Measurements from ENCODE around the gene MNAT1.
"Not testable (repeated sequence)": the region's sequence is repeated elsewhere in the genome, so short reads cannot be mapped to it uniquely, and the experiment has no call there.

Gene MNAT1

DNA sequence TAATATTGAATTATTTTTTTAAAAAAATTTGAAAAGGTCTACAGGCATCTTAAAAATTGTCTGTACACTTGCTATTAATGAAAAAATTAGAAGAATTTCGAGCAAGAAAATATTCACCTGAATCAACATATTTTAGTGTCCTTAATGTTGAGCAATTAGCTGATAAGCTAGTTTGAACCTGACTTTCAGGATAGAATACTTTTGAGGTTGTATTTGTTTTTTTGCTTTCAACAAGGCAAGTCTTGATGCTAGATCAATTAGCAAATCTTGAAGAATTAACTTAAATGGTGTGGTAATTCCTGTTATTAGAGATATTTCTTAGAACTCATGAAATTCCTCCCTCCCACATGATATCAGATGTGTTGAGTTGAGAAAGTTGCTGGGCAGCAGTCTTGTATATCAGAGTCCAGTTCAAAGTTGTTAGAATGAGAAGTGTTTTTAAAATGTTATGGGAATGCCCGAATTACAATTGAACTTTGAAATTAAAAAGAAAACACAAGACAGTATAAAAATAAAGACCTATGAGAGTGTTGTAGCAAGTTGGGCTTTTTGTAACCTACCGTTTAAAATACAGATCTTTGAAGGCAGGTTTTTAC, 127.1 kb downstream of the MNAT1 start:
- DNase-seq (ENCODE audit: insufficient read length) (no peak), FAIRE-seq (no peak)
- TF ChIP-seq POLR2AphosphoS5 (IDR thresholded peaks at IDR 0.05; ENCODE audit: low read depth, low read length) (no peak), POLR2A (IDR thresholded peaks at IDR 0.05; ENCODE audit: low read depth, low read length) (no peak), TAF1 (IDR thresholded peaks at IDR 0.05; ENCODE audit: borderline replicate concordance, low read depth, low read length) (no peak)

DNA sequence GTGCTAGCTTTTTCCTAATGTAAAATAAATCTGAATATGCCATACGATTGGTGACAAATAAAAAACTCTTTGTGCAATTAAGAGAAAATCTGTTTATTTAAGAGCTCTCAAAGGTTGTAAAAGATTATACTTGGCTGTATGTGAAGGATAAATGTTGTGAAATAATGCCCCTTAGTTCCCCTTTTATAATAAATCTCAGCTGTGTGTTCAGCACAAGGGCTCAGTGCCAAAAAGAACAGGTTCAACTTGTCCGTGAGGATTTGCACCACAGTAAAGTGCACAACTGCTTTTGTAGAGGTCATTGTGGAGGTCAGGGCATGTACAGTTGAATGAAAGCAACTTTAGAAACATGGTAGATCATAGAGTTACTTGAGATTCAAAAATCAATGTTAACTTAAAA, 127.7 kb downstream of the MNAT1 start:
- FAIRE-seq (no peak), DNase-seq (ENCODE audit: insufficient read length) (no peak)
- TF ChIP-seq POLR2A (IDR thresholded peaks at IDR 0.05; ENCODE audit: low read depth, low read length): no peak
- TF ChIP-seq TAF1 (IDR thresholded peaks at IDR 0.05; ENCODE audit: borderline replicate concordance, low read depth, low read length): no peak
- TF ChIP-seq POLR2AphosphoS5 (IDR thresholded peaks at IDR 0.05; ENCODE audit: low read depth, low read length): no peak

DNA sequence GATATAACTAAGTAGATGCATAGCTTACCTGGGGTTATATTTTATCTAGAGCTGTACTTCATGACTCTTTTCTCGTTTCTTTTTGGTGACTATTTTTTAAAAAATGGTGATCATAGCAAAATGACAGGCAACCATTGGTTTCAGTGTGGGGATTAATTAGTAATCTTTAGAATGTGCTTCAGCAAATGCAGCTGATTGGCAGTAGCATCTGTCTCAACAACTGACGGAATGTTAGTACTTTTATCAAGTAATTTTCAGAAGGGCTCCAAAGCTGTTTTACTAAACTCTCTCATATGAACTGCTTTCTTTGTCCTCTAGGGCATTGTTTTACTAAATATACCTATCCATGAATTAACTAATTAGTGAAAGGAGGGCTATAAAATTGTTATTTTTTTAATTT, 128.7 kb downstream of the MNAT1 start:
- no peak for DNase-seq (ENCODE audit: insufficient read length)
- TF ChIP-seq POLR2A (IDR thresholded peaks at IDR 0.05; ENCODE audit: low read depth, low read length): no peak
- no peak for TF ChIP-seq TAF1 (IDR thresholded peaks at IDR 0.05; ENCODE audit: borderline replicate concordance, low read depth, low read length)
- no peak for TF ChIP-seq POLR2AphosphoS5 (IDR thresholded peaks at IDR 0.05; ENCODE audit: low read depth, low read length)
- no peak for FAIRE-seq

- TF ChIP-seq POLR2AphosphoS5 (IDR thresholded peaks at IDR 0.05; ENCODE audit: low read depth, low read length): no peak
- no peak for TF ChIP-seq TAF1 (IDR thresholded peaks at IDR 0.05; ENCODE audit: borderline replicate concordance, low read depth, low read length)
- TF ChIP-seq POLR2A (IDR thresholded peaks at IDR 0.05; ENCODE audit: low read depth, low read length): no peak
- FAIRE-seq: no peak
- no peak for DNase-seq (ENCODE audit: insufficient read length)
These were observed 131.0 kb downstream of the MNAT1 start for GRCh38 chr14:60865378-60866127.

DNA sequence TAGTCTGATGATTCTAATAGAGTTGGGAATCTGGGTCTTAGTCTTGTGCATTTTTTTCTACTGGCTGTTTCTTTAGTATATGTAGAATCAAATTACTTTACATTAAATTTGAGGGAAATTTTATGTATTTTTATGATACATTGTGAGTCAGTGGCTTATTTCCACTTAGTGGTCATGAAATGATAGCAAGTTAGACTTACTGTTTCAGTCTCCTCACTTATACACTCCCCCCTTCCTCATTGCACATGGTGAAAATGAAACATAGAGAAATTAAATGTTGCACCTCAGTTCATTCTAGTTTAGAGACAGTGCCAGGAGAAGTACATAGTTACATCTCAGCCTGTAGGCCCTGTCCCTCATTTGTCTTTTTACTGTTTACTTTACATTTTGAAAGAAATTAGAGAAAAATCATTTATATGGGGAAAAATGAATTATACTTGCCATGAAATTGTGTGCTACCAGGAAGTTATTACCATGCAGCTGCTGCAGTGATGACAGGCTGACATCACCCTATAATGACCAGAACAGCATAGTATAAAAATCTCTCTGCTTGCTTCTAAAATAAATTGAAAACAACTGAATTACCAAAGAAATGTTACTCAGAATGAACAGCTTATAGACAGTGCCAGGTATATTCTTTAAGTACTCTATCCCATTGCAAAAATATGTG, 133.1 kb downstream of the MNAT1 start:
- DNase-seq (ENCODE audit: insufficient read length) (no peak), FAIRE-seq (no peak)
- no peak for TF ChIP-seq POLR2A (IDR thresholded peaks at IDR 0.05; ENCODE audit: low read depth, low read length)
- no peak for TF ChIP-seq TAF1 (IDR thresholded peaks at IDR 0.05; ENCODE audit: borderline replicate concordance, low read depth, low read length)
- no peak for TF ChIP-seq POLR2AphosphoS5 (IDR thresholded peaks at IDR 0.05; ENCODE audit: low read depth, low read length)

GRCh38 chr14:60878121-60878520, 143.6 kb downstream of the MNAT1 start:
- no peak for DNase-seq (ENCODE audit: insufficient read length)
- no peak for TF ChIP-seq TAF1 (IDR thresholded peaks at IDR 0.05; ENCODE audit: borderline replicate concordance, low read depth, low read length)
- TF ChIP-seq POLR2AphosphoS5 (IDR thresholded peaks at IDR 0.05; ENCODE audit: low read depth, low read length): no peak
- no peak for TF ChIP-seq POLR2A (IDR thresholded peaks at IDR 0.05; ENCODE audit: low read depth, low read length)
- no peak for FAIRE-seq

DNA sequence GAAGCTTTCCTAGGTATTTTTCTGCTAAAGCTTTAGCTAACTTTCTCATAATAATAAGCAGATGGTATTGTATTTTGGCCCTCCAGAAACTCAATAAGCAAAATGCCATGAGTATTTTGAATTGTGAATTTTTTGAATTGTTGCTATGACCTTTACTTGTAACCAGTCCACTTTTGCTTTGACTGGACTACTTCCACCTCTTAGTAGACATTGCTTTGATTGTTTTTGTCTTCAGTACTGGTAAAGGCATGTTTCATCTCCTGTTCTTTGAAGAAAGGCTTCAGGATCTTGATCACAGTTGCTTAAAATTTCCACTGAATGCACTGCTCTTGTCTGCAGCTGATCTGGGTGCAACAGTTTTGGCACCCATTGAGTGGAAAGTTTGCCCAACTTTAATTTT, 144.0 kb downstream of the MNAT1 start:
- TF ChIP-seq POLR2AphosphoS5 (IDR thresholded peaks at IDR 0.05; ENCODE audit: low read depth, low read length) (no peak), POLR2A (IDR thresholded peaks at IDR 0.05; ENCODE audit: low read depth, low read length) (no peak), TAF1 (IDR thresholded peaks at IDR 0.05; ENCODE audit: borderline replicate concordance, low read depth, low read length) (no peak)
- DNase-seq (ENCODE audit: insufficient read length): no peak
- FAIRE-seq: no peak

GRCh38 chr14:60882219-60882618, 147.7 kb downstream of the MNAT1 start:
- DNase-seq (ENCODE audit: insufficient read length) (no peak), FAIRE-seq (no peak)
- no peak for TF ChIP-seq POLR2AphosphoS5 (IDR thresholded peaks at IDR 0.05; ENCODE audit: low read depth, low read length)
- TF ChIP-seq POLR2A (IDR thresholded peaks at IDR 0.05; ENCODE audit: low read depth, low read length): no peak
- TF ChIP-seq TAF1 (IDR thresholded peaks at IDR 0.05; ENCODE audit: borderline replicate concordance, low read depth, low read length): no peak

- DNase-seq (ENCODE audit: insufficient read length) (no peak), FAIRE-seq (no peak)
- no peak for TF ChIP-seq POLR2A (IDR thresholded peaks at IDR 0.05; ENCODE audit: low read depth, low read length)
- no peak for TF ChIP-seq POLR2AphosphoS5 (IDR thresholded peaks at IDR 0.05; ENCODE audit: low read depth, low read length)
- no peak for TF ChIP-seq TAF1 (IDR thresholded peaks at IDR 0.05; ENCODE audit: borderline replicate concordance, low read depth, low read length)
These were observed 149.6 kb downstream of the MNAT1 start for GRCh38 chr14:60884134-60884533.

DNA sequence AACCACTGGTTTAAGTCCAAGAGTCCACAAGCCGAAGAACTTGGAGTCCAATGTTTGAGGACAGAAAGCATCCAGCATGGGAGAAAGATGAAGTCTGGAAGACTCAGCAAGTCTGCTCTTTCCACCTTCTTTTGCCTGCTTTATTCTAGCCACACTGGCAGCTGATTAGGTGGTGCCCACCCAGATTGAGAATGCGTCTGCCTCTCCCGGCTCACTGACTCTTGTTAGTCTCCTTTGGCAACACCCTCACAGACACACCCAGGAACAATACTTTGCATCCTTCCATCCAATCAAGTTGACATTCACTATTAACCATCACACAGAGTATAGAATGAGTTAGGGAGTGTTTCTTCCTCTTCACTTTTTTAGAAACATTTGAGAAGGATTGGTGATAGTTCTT, 156.1 kb downstream of the MNAT1 start:
- not testable (repeated sequence) for DNase-seq (ENCODE audit: insufficient read length); FAIRE-seq

DNA sequence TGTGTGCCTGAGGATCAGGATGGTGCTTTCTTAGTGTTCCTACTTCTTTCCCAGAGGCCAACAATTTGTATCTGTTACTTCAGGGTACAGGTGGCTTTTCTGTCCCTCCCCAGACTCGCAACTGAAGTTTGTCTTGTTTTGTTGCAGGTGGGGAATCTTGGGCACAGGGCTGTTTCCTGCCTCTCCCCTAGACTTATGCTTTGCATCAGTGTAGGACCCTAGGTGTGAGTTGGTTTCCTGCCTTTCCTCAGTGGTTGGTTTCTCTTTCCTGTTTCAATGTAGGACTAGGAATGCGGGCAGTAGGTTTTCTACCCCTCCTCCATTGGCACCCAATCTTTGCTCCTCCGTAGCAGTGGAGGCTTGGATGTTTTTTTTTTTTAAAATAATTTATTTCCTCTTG, 159.3 kb downstream of the MNAT1 start:
- TF ChIP-seq POLR2AphosphoS5 (IDR thresholded peaks at IDR 0.05; ENCODE audit: low read depth, low read length) (no peak), POLR2A (IDR thresholded peaks at IDR 0.05; ENCODE audit: low read depth, low read length) (no peak), TAF1 (IDR thresholded peaks at IDR 0.05; ENCODE audit: borderline replicate concordance, low read depth, low read length) (no peak)
- DNase-seq (ENCODE audit: insufficient read length) (no peak), FAIRE-seq (no peak)

- no peak for TF ChIP-seq POLR2AphosphoS5 (IDR thresholded peaks at IDR 0.05; ENCODE audit: low read depth, low read length)
- DNase-seq (ENCODE audit: insufficient read length) (no peak), FAIRE-seq (no peak)
These were observed 169.8 kb downstream of the MNAT1 start for GRCh38 chr14:60904381-60904780.
